ENCODE measurements around the gene ANKRD33B. TPM values are rescaled to one million over a fixed set of nuclear protein-coding genes. Genes with fewer than 3 reads are reported as not detected.

Gene ANKRD33B
- polyA plus RNA-seq, 3 donors: 0.05 TPM; not detected in 2

DNA sequence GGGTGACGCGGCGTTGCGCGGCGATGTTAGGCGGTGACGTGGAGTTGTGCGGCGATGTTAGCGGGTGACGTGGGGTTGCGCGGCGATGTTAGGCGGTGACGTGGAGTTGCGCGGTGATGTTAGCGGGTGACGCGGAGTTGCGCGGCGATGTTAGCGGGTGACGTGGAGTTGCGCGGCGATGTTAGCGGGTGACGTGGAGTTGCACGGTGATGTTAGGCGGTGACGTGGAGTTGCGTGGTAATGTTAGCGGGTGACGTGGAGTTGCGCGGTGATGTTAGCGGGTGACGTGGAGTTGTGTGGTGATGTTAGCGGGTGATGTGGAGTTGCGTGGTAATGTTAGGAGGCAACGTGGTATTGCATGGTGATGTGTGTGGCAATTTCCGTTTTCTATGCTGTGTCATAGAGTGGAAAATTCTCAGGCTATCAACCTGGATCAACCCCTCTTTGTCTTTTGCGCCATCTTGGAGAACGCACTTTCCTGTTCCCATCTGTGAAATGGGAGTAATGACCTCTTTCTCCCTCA is 76.0 kb downstream of the ANKRD33B start:
- WGBS (ENCODE audit: insufficient coverage): 100% methylated on average over 1 of the region's 48 CpGs
- Histone ChIP-seq H3K36me3 (replicated peaks in 1 of 2; ENCODE audit: control insufficient read depth in 1 of 2, insufficient read depth in 2 of 2, low read length in 2 of 2) (no peaks in the 10 kb centered on the region), H3K27me3 (ENCODE audit: control insufficient read depth in 2 of 2, insufficient read depth in 2 of 2, low read length in 2 of 2) (no peaks in the 10 kb centered on the region), H3K4me3 (replicated peaks in 1 of 3; ENCODE audit: low read depth in 2 of 3, low read length in 3 of 3) (no peak overlapping the region), H3K27ac (ENCODE audit: low read depth in 1 of 2, low read length in 2 of 2) (no peak overlapping the region), H3K4me1 (ENCODE audit: control insufficient read depth in 1 of 2, insufficient read depth in 2 of 2, low read length in 2 of 2) (peaks cover 27 to 32% of the 10 kb centered on the region in 2 donors), H4K20me1 (ENCODE audit: insufficient read depth, low read length) (no peaks in the 10 kb centered on the region), H3K9me3 (replicated peaks in 1 of 2; ENCODE audit: control insufficient read depth in 1 of 2, insufficient read depth in 1 of 2, low read length in 2 of 2) (peaks cover 4 to 5% of the 10 kb centered on the region in 2 donors), H3K79me2 (ENCODE audit: insufficient read depth, low read length) (no peaks in the 10 kb centered on the region), H3K4me2 (replicated peaks; ENCODE audit: extremely low read depth, low read length, poor library complexity, severe bottlenecking) (no peak overlapping the region), H3K9ac (ENCODE audit: insufficient read depth, low read length, poor library complexity, severe bottlenecking) (no peak overlapping the region), H2AFZ (ENCODE audit: insufficient read depth, low read depth, low read length, poor library complexity, severe bottlenecking) (no peak overlapping the region)
- Mint-ChIP-seq H3K27me3 (ENCODE audit: low read depth in 3 of 3) (peaks cover 0 to 2% (median 1%) of the 10 kb centered on the region in 3 donors), H3K27ac (peak overlapping the region in 2 of 7 donors; percentile 7 to 68), H3K9me3 (peaks cover 0 to 13% (median 8%) of the 10 kb centered on the region in 7 donors), H3K36me3 (peaks cover 0 to 3% of the 10 kb centered on the region in 2 donors), H3K4me1 (peaks cover 28% of the 10 kb centered on the region), H3K4me3 (no peak overlapping the region)
- intact Hi-C loops (cut with micrococcal nuclease): loop anchor here (10.0 kb wide), 3 partner anchors 125 to 375 kb away; partner anchors contain the start of genes DAP (in 1 of the 2) and MARCHF6 (in 1 of the 2)
- DNase-seq: no peak
- TF ChIP-seq, protein P1, sequence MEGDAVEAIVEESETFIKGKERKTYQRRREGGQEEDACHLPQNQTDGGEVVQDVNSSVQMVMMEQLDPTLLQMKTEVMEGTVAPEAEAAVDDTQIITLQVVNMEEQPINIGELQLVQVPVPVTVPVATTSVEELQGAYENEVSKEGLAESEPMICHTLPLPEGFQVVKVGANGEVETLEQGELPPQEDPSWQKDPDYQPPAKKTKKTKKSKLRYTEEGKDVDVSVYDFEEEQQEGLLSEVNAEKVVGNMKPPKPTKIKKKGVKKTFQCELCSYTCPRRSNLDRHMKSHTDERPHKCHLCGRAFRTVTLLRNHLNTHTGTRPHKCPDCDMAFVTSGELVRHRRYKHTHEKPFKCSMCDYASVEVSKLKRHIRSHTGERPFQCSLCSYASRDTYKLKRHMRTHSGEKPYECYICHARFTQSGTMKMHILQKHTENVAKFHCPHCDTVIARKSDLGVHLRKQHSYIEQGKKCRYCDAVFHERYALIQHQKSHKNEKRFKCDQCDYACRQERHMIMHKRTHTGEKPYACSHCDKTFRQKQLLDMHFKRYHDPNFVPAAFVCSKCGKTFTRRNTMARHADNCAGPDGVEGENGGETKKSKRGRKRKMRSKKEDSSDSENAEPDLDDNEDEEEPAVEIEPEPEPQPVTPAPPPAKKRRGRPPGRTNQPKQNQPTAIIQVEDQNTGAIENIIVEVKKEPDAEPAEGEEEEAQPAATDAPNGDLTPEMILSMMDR (IDR thresholded peaks at IDR 0.05): no peak

DNA sequence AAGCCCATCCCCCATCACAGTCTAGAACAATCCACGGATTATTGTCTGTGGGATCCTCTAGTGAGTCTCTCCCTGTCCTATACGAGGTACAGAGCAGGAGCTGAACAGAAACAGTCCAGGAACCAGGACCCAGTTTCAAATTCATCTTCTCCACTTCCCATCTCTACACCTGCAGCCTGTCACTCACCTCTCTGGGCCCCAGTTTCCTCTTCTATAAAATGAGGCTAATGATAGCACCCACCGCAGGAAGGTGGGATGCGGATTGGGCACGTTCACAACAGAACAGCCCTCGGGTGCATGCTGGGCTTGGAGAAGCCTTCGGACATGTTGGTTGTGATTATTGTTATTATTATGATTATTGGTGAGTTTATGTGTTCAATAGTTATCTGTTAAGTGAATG is 78.5 kb downstream of the ANKRD33B start:
- 85% methylated on average over 6 of the region's 7 CpGs for WGBS (ENCODE audit: insufficient coverage)

More for the DNA sequence above, 78.5 kb downstream of the ANKRD33B start:
- no peak overlapping the region for H2AFZ ChIP-seq (ENCODE audit: insufficient read depth, low read depth, low read length, poor library complexity, severe bottlenecking)
- intact Hi-C loops (cut with micrococcal nuclease): no loop called here
- no peak overlapping the region for H3K4me3 ChIP-seq (replicated peaks in 1 of 3; ENCODE audit: low read depth in 2 of 3, low read length in 3 of 3)
- peaks cover 0 to 3% of the 10 kb centered on the region in 2 donors for H3K36me3 Mint-ChIP-seq
- no peaks in the 10 kb centered on the region for H3K36me3 ChIP-seq (replicated peaks in 1 of 2; ENCODE audit: control insufficient read depth in 1 of 2, insufficient read depth in 2 of 2, low read length in 2 of 2)
- no peak overlapping the region for H3K27ac ChIP-seq (ENCODE audit: low read depth in 1 of 2, low read length in 2 of 2)
- peak overlapping the region in 1 of 7 donors; percentile 64 for H3K27ac Mint-ChIP-seq
- H3K9ac ChIP-seq (ENCODE audit: insufficient read depth, low read length, poor library complexity, severe bottlenecking): no peak overlapping the region
- H3K4me2 ChIP-seq (replicated peaks; ENCODE audit: extremely low read depth, low read length, poor library complexity, severe bottlenecking): no peak overlapping the region
- H3K9me3 Mint-ChIP-seq: peaks cover 0 to 13% (median 8%) of the 10 kb centered on the region in 7 donors
- peaks cover 4 to 5% of the 10 kb centered on the region in 2 donors for H3K9me3 ChIP-seq (replicated peaks in 1 of 2; ENCODE audit: control insufficient read depth in 1 of 2, insufficient read depth in 1 of 2, low read length in 2 of 2)
- TF ChIP-seq, protein P1 (IDR thresholded peaks at IDR 0.05): no peak
- H3K79me2 ChIP-seq (ENCODE audit: insufficient read depth, low read length): peaks cover 4% of the 10 kb centered on the region
- H3K27me3 Mint-ChIP-seq (ENCODE audit: low read depth in 3 of 3): peaks cover 0 to 1% (median 0%) of the 10 kb centered on the region in 3 donors
- no peak overlapping the region for H3K4me3 Mint-ChIP-seq
- peaks cover 22% of the 10 kb centered on the region for H3K4me1 Mint-ChIP-seq
- no peaks in the 10 kb centered on the region for H3K27me3 ChIP-seq (ENCODE audit: control insufficient read depth in 2 of 2, insufficient read depth in 2 of 2, low read length in 2 of 2)
- H4K20me1 ChIP-seq (ENCODE audit: insufficient read depth, low read length): no peaks in the 10 kb centered on the region
- no peak for DNase-seq
- H3K4me1 ChIP-seq (ENCODE audit: control insufficient read depth in 1 of 2, insufficient read depth in 2 of 2, low read length in 2 of 2): peaks cover 16 to 24% of the 10 kb centered on the region in 2 donors

All from CD14-positive monocyte (primary cell).